GM21786 (cell line): ENCODE results near the gene TCFL5.

Experiments
- ATAC-seq: cut with Tn5 transposase; IDR thresholded peaks from one replicate; pipeline ENCODE4 v1.9.1; 2021; ENCODE audit not compliant: unreplicated experiment

The TCFL5 gene

GRCh38 chr20:62800314-62801259, 61.0 kb downstream of the TCFL5 start:
- no peak for ATAC-seq

GRCh38 chr20:62799873-62800272, 61.7 kb downstream of the TCFL5 start:
- no peak for ATAC-seq

GRCh38 chr20:62799459-62799858, 62.2 kb downstream of the TCFL5 start:
- no peak for ATAC-seq

GRCh38 chr20:62799036-62799435, 62.6 kb downstream of the TCFL5 start:
- ATAC-seq, result no peak

- no peak for ATAC-seq
Measured at GRCh38 chr20:62797671-62798532, 63.7 kb downstream of the TCFL5 start.

GRCh38 chr20:62796699-62797491, 64.7 kb downstream of the TCFL5 start:
- no peak for ATAC-seq

- ATAC-seq, result no peak
Measured at GRCh38 chr20:62795023-62795761, 66.4 kb downstream of the TCFL5 start.

GRCh38 chr20:62794007-62794724, 67.5 kb downstream of the TCFL5 start:
- ATAC-seq, result peak; percentile 63

GRCh38 chr20:62793757-62794006, 67.9 kb downstream of the TCFL5 start:
- ATAC-seq, result no peak

GRCh38 chr20:62792940-62793756, 68.5 kb downstream of the TCFL5 start:
- no peak for ATAC-seq

GRCh38 chr20:62792182-62792939, 69.3 kb downstream of the TCFL5 start:
- ATAC-seq, result no peak

- ATAC-seq, result no peak
Measured at GRCh38 chr20:62791301-62792181, 70.1 kb downstream of the TCFL5 start.
